Measurements from ENCODE around the gene BMP6.

GRCh38 chr6:7920425-7920824 lies 194.5 kb downstream of the BMP6 start:
- TF ChIP-seq CTCF (conservative IDR thresholded peaks at IDR 0.05; ENCODE audit: low read depth, low read length) (no peak), POLR2A (IDR thresholded peaks at IDR 0.05; ENCODE audit: low read depth, low read length) (no peak), ELK1 (IDR thresholded peaks at IDR 0.05; ENCODE audit: borderline replicate concordance, low read depth, low read length) (no peak), RFX5 (IDR thresholded peaks at IDR 0.05; ENCODE audit: low read depth, low read length) (no peak), NFE2L2 (IDR thresholded peaks at IDR 0.05; ENCODE audit: low read depth, low read length) (no peak), MXI1 (IDR thresholded peaks at IDR 0.05; ENCODE audit: borderline replicate concordance, low read depth, low read length) (no peak), RAD21 (IDR thresholded peaks at IDR 0.05; ENCODE audit: low read length) (no peak), FOS (IDR thresholded peaks at IDR 0.05; ENCODE audit: low read depth, low read length) (no peak), CEBPB (IDR thresholded peaks at IDR 0.05; ENCODE audit: low read depth, low read length) (no peak), RCOR1 (IDR thresholded peaks at IDR 0.05; ENCODE audit: insufficient replicate concordance, low read length) (no peak), BHLHE40 (IDR thresholded peaks at IDR 0.05; ENCODE audit: low read depth, low read length) (no peak), CHD1 (IDR thresholded peaks at IDR 0.05; ENCODE audit: low read depth, low read length) (no peak), MAZ (IDR thresholded peaks at IDR 0.05; ENCODE audit: borderline replicate concordance, low read depth, low read length) (no peak), USF2 (IDR thresholded peaks at IDR 0.05; ENCODE audit: low read depth, low read length) (no peak)
